Suppressor macrophage treated with lipopolysaccharide for 1 hour (primary cell): ENCODE data around the gene RNF130.
A peak's percentile ranks its signal among the peaks of the same experiment; 100 is the strongest.
"Not testable (repeated sequence)": the region's sequence is repeated elsewhere in the genome, so short reads cannot be mapped to it uniquely, and the experiment has no call there.

Source experiments
- DNase-seq, 3 donors: peaks; one replicate each; pipeline ENCODE4 v3.0.0-alpha.2; 2020 to 2022

Gene RNF130

DNA sequence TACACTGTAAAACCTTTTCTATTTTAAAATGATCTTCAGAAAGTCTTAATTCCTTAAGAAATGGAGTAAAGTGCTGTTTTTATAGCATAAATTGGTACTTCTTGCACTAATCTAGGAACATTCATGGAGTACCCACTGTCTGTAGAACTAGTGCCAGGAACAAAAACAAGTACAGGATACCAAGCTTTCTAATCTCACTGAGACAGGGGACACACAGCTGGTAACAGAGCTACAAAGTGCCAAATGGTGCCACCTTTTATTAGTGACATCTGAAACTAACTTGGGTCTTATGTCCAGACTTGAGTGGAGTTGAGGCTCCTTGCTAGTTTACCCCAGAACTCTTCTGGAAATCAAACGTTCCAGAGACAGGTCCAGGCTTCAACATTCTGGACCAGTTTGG lies 57.9 kb downstream of the RNF130 start:
- no peak for DNase-seq

DNA sequence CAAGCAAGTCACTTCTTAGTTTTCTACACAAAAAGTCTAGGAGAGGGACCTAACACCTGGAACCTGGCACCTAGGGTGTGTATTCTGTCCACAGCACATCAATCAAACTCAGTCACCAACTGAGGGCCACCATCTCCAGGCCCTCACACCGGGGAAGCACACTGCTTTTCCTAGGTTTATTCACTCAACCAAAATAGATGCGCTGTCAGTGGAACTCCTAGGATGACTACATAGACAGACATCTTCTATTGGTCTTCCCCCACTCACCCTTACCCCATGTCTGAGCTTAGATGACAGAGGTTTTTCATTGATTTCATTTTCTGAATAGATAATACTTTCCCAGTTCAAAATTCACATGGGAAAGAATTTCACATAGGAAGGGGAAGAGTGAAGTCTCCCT lies 59.2 kb downstream of the RNF130 start:
- peak in 2 of 3 donors; percentile 4 to 33 for DNase-seq

DNA sequence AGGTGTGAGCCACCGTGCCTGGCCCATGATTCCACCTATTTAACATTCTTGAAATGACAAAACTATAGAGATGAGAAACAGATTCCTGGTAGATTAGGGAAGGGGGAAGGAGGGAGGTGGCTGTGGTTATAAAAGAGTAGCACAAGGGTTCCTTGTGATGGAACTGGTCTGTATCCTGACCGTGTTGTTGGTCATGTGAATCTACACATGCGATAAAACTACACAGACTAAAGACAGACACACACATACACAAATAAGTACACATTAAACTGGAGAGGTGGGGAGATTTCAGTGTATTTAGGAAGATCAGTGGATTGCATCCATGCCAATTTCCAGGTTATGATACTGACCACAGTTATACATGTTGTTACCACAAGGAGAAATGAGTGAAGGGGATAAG lies 60.9 kb downstream of the RNF130 start:
- DNase-seq = no peak

DNA sequence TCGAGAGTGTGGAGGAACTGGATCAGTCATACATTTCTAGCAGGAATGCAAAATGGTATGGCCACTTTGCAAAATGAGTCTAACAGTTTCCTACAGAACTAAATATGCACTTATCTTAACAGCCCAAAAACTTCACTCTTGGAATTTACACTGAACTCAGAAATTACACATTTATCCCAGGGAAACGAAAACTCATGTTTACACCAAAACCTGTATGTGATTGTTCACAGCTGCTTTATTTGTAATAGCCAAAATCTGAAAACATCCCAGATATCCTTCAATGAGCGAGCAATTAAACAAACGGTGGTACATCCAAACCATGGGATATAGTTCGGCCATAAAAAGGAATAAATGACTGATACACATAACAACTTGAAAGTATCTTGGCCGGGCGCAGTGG lies 62.0 kb downstream of the RNF130 start:
- no peak for DNase-seq

DNA sequence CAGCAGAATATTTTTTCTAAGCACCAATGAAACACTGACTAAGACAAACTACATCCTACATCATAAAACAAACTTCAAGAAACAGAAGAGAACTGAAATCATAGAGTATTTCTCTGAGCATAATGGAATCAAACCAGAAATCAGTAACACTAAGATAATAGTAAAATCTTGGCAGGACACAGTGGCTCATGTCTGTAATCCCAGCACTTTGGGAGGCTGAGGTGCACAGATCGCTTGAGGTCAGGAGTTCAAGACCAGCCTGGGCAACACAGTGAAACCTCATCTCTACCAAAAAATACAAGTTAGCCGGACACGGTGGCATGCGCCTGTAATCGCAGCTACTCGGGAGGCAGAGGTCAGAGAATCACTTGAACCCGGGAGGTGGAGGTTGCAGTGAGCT lies 63.1 kb downstream of the RNF130 start:
- no peak for DNase-seq

DNA sequence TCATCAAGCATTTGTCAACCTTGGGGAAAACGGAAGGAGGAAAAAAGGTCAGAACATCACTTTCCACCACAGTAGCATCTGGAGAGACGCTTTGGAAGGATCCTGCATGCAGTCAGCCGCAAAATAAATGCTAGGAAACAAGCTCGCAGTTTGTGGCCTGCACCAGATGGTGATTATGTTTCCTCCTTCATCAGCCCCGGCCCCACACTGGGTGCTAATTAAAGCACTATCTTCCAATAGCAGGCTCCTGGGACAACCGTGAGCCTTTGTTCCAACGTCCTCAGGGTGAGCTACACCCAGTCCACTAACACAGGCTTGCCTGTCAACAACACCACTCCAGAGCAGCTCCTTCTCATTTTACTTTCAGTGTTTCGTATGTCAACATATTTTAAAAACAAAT lies 64.0 kb downstream of the RNF130 start:
- no peak for DNase-seq

DNA sequence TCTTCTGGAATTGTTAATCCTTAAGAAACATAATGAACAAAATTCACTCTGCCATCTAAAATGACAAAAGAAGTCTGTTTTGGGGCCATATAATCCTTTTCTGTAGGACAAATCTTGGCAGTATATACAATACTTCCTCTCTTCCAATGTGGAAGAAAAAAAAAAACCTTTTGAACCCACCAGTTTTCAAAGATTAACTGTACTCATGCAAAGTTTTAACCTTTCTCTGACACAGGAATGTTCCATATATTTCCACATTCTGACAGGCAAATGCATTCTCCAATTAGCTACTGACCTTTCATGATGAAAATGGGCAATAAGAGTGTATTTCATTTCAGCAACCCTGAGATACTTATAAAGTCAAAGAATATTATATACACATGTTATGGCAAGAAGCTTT lies 65.4 kb downstream of the RNF130 start:
- no peak for DNase-seq

DNA sequence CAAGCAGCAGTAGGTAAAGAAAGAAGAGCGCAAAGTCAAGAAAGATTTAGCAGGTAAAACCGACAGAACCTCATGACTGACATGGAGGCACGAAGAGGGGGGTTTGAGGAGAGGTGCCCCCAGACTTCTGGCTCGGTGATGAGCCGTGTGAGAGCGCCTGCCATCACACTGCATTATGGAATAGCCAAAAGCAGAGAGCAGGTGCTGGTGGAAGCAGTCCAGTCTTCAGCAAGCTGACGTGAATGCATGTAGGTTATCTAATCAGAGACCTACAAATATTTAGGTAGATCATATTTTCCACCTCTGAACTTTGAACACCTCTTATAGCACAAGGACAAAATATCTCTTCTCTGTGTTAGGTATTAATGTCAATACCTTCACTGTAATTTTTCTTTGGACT lies 68.4 kb downstream of the RNF130 start:
- DNase-seq = no peak

DNA sequence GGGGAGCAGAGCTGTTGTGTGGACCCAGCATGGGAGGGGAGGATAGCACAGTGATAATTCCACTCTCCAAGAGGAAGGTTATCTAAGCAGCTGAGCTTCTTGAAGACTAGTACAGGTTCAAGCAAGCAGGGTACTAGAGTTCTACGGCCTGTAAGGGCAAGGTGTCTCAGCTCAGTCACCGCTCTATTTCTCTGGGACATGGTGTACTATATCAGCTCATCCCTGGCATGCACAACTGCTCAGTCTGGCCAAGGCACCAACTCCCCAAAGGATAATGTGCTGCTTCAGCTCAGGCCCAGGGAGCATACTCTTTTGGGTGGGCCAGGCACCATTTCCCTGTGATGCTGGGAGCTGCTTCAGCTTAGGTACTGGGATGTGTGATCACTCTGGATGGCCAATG lies 69.8 kb downstream of the RNF130 start:
- no peak for DNase-seq

DNA sequence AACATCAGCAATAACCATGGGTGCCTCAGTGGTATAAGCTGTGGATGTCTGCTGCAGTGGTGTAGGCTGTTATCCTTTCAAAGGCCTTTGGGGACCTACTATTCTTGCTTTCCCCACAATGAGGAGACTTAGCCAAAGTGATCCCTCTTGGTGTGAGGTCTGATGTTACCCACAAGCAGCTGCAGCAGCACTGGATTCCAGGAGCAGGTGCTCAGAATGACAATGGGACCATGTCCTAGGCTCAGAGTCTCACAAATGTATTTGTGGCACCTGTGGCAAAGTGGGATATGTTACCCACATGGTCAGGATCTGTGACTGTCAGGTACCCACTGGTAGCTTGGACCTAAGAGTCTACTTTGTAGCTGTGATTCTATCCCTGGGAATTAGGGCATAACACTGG lies 70.4 kb downstream of the RNF130 start:
- no peak for DNase-seq

DNA sequence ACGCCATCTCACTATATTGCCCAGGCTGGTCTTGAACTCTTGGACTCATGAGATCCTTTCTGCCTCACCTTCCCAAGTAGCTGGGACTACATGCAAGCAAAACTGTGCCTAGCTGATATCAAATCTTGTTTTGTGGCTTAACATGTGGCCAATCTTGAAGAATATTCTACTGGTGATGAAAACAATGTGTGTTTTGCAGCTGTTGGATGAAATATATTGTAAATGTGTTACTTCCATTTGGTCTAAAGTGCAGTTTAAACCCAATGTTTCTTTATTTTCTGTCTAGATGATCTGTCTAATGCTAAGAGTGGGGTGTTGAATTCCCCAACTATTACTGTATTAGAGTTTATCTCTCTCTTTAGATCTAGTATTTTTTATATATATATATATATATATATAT lies 73.1 kb downstream of the RNF130 start:
- DNase-seq = no peak

DNA sequence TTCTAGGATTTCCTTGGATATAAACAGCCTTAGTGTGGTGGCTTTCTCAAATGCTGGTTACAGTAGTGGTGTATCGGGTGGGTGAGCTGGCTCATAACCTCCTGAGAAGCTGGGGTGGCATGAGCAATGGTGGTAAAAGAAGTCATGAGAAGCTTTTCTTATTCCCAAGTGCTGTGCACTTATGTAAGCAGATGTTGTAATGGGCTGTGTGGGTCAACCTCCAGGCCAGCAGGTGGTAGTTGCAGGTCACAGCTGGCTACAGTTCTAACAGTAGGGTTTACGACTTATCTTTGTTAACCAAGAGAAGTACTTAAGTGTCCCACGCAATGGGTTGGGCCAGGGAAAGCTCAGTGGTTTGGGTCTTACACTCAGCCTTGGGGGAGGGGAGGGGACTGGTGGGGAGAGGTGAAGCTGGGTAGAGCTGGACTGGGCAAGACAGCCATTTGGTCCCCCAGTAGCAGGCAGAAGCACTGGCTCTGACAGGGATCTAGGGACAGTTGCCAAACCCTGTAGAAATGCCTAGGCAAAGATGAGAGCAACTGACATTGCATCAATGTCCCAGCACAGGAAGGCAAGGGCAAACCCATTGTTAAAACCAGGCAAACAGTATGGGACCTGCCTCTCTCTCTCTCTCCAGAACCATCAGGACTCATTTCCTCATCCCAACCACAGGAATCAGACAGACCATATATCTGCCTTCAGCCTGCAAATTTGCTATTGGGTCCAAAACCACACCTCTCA lies 76.8 kb downstream of the RNF130 start:
- DNase-seq = peak in 2 of 3 donors; percentile 22 to 37

DNA sequence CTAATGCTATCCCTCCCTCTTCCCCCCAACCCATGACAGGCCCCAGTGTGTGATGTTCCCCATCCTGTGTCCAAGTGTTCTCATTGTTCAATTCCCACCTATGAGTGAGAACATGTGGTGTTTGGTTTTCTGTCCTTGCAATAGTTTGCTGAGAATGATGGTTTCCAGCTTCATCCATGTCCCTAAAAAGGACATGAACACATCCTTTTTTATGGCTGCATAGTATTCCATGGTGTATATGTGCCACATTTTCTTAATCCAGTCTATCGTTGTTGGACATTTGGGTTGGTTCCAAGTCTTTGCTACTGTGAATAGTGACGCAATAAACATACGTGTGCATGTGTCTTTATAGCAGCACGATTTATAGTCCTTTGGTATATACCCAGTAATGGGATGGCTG lies 78.7 kb downstream of the RNF130 start:
- not testable (repeated sequence) for DNase-seq

DNA sequence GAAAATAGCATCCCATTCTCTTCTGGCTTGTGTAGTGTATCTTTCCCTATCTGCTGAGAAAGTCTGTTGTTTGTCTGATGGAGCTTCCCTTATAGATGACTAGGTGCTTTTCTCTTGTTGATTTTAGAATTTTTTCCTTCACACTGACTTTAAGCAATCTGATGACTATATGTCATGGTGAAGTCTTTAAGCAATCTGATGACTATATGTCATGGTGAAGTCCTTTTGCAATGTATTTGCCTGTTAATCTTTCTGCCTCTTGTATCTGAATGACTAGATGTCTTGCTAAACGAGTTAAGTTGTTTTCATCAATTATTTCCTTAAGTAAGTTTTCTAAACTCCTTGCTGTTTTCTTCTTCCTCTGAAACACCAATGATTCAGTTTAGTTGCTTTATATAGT lies 80.5 kb downstream of the RNF130 start:
- DNase-seq = peak; percentile 14 to 62 (median 59)

DNA sequence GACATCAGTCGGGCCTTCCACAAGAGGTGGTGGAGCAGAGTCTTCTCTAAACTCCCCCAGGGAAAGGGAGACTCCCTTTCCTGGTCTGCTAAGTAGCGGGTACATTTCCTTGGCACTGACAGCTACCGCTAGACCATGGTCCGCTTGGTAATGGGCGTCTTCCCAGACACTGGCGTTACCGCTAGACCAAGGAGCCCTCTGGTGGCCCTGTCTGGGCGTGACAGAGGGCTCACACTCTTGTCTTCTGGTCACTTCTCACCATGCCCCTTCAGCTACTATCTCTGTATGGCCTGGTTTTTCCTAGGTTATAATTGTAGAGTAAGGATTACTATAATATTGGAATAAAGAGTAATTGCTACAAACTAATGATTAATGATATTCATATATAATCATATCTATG lies 81.0 kb downstream of the RNF130 start:
- DNase-seq = not testable (repeated sequence)

DNA sequence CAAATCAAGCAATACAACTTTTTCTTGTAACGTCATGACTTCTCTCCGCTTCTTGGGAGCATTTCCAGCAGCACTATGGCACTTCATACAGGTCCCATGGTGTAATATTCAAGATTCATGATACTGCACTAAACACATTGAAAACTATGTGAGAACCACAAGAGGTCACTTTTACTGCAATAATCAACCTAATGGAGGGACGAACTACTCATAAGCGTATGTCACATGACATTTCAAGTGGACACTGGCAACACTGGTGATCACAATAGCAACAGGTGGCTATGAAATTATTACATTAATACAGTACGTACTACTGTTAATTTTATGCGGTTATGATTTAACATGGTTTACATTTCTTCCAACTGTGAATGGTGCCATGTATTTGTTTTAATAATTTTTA lies 85.2 kb downstream of the RNF130 start:
- no peak for DNase-seq

DNA sequence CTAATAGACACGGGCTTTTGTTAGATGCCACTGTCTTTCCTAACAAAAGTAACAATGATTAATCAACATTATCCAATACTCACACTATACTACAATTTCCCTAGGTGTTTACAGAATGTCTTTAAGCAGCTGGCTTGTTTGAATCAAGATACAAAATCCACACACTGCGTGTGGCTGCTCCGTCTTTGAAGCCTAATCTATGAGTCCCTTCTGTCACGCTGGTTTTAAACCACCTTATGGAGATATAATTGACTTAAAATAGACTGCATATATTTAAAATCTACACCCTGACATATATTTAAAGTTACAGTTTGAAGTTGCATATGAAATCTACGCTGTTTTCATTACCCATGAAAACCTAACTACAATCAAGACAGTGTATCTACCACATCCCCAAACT lies 89.9 kb downstream of the RNF130 start:
- DNase-seq = no peak

DNA sequence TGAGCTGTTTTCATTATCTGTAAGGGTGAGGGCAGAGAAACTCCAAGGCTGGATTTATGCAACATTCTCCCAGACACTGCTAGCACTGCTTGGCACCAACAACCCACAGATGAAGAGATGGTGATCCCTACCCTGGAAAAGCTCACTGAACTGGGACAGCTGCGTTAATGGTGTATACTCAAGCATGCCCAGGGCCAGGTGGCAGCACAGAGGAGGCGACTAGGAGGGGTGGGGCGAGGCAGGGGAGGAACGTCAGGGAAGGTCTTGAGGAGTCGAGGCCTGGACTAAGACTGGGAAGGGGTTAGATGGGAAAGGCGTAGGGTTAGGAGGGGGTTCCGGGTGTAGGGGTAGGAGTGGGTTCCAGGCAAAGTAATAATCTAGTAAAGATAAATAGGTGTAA lies 90.8 kb downstream of the RNF130 start:
- DNase-seq = no peak

DNA sequence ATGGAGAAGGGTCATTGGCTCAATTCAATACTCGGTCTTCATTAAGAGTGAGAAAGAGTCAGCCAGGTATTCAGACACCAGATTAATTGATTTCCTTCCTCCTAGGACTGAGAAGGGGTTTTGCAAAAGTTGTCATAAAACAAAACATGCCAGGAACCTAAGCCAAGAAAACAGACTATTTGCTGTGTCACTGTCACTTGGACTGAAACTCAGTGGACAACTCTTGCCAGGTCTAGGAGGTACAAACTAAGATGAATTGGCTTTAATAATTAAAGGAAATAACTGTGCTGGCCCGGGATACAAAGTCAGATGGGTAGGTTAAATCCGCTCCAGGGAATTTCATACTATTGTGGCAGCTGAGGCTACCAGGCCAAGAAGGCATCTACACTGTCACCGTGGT lies 92.8 kb downstream of the RNF130 start:
- no peak for DNase-seq

DNA sequence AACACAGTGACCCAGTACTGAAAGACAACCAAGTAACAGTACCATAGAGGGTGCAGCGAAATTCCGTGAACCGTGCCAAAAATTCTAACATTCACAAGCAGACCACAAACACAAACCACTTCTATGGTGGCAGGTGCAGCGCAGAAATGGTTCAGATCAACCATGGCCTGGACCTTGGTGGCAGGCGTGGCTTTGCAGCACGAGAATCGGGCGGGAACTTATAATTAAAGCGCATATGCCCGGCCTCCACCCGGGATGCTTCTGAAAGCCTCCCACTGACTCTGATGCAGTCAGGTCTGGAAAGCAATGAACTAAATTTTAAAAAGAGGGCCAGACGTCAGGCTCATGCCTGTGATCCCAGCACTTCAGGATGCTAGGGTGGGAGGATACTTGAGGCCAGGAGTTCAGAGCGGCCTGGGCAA lies 95.8 kb downstream of the RNF130 start:
- DNase-seq = no peak

DNA sequence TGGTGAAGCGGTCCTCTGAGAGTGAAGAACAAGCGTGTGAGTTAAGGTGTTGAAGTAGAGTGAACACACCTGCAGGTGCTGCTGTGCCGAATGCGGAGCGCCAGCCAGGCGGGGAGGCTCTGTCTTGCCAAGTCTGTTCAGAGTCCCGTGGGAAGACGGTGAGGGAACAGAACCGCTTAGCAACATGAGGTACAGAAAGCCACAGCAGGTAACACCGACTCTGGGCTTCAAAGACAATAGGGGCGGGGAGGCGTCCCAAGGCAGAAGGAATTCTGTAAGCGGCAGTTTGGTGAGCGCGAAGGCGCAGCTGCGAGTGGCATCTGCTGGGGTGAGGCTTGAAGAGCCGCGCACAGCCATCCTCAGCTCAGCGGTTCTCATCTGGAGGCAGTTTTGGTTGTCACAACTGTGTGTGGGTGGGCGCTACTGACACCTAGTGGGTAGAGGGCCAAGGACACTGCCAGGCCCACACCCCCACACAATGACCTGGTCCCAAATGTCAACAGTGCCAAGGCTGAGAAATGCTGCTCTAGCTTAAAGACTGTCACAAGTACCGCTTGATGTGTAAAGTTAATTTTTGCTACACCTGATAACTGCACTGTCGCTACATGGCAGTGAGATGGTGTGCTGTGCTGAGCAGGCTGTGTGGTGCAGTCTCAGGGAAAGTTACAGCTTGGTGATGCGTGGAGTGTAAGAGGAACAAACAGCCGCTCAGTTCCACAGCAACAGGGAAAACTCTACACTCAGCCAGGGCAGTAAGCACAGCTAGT lies 96.4 kb downstream of the RNF130 start:
- peak; percentile 52 to 66 (median 63) for DNase-seq

DNA sequence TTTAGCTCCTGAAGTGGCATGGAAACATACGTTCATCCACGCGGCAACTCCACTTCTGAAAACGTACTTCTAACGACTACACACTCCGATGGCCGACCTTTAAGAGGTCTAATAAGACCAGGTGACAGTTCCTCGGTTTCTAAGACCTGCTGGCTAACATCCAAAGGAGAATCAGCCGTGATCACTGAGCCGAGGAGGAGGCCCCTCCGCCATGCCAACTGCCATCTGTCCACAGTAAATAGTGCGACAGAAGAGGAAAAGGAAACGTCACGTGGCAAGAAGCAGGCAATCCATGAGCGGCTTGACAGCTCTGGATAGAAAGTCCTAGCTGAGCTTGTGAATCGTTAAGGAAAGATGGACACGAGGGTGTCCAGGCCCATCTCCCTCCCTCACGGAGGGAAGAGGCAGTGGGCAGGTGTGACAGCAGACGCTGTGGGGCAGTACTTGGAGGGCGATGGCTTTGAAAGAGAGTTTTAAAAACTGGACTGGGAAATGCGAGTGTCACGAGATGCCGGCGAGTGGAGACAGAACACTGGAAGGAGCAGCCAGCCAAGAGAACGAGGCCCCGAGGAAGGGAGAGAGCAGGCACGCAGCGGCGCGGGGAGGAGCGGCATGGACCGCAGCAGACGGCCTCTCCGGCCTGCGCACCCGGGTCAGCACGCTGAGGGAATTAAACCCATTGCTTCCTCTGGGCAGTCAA lies 97.2 kb downstream of the RNF130 start:
- DNase-seq = no peak

DNA sequence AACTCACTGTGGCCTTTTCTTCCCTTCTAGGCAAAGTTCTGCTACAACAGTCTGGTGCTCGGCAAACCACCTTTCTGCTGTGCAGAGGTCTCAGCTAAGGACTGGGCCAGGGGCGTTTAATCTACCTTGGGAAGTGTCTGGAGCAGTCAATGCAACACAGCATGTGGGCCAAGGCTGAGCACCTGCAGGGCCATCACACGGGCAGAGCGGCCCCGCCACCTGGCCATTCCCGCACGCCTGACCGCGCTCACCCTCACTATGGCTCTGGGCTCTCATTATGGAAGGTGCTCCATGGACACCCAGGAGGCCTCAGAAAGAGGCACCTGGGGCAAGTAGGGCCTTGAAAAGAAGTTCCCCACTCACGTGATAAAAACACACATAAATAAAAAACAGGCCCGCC lies 98.2 kb downstream of the RNF130 start:
- no peak for DNase-seq

DNA sequence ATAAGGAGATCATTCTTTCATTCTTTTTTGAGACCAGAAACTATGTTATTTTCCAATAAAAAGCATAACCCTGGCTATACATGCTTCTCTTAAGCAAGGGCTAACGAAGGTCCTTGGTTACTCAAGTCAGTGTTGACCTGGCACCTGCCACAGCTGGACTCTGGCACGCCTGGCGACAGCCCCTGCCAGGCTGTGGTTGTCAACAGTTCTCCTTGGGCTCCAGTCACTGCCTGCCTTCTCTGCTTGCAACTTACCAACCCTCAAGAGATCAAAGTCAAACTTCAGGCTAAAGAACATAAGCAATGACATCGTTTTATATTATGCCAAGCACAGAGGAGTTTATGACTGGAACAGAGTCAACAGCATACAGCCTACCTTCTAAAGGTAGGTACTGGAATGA lies 102.4 kb downstream of the RNF130 start:
- no peak for DNase-seq
